GM19240 (cell line): ENCODE results near the gene TEKTIP1.
"Not testable (repeated sequence)": the region's sequence is repeated elsewhere in the genome, so short reads cannot be mapped to it uniquely, and the experiment has no call there.

Experiments
- DNase-seq: peaks from one replicate; pipeline ENCODE4 v3.0.0; 2011; ENCODE audit warnings: low spot score; ENCODE audit not compliant: insufficient read length

The TEKTIP1 gene

DNA sequence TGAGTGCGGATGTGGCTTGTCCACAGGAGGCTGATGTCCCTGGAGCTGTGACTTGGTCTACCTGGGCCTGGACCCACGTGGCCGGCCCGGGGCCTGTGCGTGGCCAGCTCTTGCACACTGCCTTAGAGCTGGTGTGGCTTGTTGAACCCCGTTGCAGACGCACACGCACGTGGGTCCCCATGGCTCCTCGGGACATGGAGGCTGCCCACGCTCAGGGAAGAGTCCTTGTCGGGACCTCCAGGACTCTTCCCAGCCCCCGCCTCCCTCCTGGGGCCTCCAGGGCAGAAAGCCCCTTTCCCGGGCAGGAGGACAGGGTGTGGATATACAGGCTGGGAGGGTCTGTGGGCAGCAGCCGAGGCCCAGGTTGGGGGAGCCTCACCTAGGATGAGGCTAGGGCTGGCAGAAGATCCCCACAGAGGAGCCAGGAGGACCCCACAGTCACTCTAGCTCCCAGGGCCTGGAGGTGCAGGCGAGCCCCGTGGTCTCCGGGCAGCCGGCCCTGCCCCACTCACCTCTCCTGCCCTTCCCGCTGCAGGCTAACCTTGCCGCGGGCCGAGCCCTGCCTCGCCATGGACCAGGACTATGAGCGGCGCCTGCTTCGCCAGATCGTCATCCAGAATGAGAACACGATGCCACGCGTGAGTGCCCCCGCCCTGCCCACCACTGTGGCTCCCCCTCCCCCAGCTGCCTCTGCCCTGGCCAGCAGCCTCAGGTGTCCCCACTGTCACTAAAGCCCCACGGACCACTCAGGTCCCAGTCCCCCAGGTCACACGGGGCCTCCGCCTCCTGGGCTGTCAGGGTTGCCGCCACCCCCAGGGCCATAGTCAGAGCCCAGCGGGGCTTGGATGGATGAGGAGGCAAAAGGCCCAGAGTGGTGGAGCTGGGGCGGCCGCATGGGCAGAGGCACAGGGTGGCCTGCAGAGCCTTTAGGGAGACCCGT lies 16.3 kb upstream of the TEKTIP1 start:
- DNase-seq: no peak

DNA sequence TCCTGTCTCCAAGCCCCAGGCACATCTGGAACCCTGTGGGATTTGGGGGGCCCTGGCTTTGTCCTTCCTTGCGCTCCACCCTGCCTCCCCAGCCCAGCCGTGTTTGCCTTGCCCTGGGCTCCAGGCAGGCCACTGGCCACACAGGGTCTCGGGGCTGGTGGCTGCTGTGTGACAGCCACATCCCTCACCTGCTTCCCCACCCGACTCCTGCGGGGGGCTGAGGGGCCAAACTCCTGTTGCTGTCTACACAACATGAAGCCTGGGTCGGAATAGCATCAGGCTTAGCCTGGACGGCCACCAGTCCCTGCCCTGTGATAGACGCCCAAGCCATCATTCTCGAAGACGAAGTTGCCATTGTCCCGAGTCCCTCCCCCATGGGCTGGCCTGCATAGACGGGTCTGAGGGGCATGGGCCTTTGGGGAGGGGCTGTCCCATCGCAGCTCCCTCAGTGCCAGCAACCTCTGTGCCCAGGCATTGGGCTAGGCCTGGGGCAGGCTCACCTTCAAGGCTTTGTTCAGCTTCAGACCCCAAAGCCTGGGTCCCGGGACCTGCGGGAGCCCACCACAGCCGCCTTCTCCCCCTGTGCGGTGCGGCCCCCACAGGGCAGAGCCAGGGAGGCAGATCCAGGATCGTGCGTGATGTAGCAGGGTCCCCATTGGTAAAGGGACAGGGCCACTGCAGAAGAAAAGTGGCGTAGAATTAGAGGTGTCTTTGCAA lies 15.5 kb upstream of the TEKTIP1 start:
- no peak for DNase-seq

DNA sequence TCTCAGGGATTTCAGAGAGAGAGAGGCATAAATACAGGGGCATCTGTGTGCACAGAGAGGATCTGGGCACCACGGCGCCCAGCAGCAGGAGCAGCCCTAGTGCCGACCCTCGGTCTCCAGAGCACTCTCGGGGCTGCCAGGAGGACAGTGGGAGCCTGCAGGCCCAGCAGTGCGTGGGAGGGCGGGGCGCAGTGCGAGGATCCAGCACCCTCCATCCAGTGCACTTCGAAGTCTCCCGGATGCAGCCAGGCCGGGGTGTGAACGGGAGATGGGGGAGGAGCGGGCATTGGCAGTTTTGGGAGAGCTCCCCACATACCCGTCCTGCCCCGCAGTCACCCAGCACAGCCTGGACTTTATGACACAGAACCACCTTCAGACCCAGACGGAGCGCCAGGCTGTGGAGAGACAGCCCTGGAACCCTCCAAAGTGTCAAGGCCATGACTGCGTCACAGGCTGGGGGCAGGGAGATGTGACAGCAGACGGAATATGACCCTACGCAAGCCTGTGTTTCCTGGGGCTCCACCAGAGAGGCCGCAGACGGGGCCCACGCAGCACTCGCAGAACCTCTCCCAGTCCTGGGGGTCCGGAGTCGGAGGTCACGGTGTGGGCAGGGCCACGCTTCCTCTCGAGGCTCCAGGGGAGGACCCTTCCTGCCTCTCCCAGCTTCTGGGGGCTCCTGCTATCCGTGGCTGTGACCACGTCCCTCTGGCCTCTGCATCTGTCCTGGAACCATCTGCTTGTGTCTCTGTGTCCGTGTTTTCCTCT lies 14.7 kb upstream of the TEKTIP1 start:
- DNase-seq: no peak

DNA sequence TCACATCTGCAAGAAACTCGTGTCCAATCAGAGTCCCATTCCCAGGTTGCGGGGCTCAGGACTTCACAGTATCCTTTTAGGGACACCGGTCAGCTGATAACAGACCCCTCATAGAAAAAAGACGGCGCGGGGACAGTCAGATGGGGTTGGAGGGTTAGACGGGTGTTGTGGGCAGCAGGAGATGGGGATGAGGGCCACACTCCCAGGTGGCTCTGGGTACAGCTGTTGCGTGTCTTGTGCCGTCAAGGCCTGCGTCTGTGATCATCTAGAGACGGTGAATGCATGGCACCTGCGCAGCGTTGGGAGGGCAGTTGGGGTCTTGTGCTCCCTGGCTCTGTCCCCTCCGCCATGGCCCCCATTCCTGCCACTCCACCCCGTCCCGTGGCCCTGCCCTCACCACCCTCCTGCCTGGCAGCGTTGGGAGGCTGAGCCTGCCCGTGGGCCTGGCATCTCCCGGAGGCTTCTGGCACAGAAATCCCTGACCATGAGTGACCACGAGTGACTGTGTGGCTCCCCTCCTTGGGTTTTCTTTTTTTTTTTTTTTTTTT lies 14.0 kb upstream of the TEKTIP1 start:
- no peak for DNase-seq

DNA sequence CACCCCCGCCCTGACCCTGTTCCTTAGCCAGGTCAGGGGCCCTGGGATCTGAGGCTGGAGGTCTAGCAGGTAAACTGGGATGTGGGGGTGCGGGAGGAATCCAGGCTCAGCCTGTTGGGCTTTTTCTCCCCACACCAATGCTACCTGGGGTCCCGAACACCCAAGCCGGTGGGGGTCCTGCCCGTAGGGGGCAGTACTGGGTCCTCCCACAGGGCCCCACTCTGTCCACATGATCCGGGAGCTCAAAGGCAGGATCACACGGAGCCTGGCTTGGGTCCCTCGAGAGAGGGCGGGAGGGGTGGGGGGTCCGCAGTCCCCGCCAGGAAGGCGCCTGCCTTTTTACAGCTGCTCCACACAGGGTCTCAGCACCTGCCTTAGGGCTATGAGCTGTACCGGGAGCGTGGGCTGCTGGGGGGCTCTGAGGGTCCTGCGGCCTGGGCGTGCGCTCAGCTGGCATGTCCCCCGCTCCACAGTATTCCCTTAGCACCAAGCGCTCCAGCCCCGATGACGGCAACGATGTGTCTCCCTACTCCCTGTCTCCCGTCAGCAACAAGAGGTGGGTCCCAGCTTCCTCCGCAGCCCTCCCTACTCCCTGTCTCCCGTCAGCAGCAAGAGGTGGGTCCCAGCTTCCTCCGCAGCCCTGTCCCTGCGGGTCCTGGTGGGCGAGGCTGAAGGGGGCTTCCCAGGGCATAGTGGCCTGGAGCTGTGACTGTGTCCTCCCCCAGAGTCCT lies 12.3 kb upstream of the TEKTIP1 start:
- no peak for DNase-seq

DNA sequence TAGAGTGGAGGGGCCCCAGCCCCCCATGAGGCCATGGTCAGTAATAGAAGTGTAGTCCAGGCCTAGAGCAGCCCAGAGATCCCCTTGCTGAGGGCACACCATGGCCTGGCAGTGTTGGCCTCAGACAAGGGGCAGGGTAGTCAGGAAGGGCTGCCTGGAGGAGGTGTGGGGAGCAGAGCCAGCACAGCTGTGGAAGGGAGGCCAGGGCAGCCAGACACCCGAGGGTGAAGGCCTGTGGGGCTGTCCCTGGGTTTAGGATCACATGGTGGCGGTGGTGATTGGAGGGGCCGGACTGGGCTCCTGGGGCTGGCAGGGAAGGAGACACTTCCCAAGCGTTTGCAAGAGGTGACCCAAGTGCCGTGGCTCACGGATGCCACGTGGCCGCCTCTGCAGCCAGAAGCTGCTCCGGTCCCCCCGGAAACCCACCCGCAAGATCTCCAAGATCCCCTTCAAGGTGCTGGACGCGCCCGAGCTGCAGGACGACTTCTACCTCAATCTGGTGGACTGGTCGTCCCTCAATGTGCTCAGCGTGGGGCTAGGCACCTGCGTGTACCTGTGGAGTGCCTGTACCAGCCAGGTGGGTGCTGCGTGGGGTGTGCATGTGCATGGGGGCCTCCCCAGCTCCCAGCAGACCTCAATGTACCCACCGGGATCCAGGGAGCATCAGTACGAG lies 11.6 kb upstream of the TEKTIP1 start:
- DNase-seq: no peak

DNA sequence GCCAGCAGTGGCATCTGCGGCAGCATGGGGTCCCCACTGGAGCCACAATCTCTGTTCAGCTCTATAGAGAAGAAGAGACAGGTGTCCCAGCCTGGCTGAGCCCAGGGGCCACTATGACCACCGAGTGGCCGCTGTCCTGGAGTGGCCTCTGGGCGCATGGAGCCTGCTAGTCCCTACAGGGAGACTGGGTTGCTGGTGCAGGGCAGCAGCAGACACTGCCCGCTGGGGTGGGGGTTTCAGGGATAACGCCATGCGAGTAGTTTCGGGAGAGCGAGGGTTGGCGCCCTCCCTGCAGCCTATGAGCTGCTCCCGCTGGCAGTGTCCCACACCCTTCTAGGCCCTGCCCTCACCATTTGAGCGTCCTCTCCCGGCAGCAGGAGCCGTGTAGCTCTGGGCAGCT lies 10.9 kb upstream of the TEKTIP1 start:
- no peak for DNase-seq

DNA sequence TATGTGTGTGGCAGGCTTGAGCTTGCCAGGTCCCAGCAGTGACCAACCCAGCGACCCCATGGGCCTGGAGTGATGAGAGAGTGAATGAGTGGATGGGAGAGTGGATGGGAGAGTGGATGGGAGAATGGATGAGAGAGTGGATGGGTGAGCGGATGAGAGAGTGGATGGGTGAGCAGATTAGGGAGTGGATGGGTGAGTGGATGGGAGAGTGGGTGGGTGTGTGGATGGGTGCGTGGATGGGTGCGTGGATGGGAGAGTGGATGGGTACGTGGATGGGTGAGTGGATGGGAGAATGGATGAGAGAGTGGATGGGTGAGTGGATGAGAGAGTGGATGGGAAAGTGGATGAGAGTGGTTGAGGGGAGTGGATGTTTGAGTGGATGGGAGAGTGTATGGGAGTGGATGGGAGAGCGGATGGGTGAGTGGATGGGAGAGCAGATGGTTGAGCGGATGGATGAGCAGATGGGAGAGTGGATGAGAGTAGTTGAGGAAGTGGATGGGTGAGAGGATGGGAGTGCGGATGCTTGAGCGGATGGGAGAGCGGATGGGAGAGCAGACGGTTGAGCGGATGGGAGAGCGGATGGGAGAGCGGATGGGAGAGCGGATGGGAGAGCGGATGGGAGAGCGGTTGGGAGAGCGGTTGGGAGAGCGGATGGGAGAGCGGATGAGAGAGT lies 10.3 kb upstream of the TEKTIP1 start:
- no peak for DNase-seq

DNA sequence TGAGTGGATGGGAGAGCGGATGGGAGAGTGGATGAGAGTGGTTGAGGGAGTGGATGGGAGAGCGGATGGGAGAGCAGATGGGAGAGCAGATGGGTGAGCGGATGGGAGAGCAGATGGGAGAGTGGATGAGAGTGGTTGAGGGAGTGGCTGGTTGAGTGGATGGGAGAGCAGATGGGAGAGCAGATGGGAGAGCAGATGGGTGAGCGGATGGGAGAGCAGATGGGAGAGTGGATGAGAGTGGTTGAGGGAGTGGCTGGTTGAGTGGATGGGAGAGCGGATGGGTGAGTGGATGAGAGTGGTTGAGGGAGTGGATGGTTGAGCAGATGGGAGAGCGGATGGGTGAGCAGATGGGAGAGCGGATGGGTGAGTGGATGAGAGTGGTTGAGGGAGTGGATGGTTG lies 9.7 kb upstream of the TEKTIP1 start:
- not testable (repeated sequence) for DNase-seq

DNA sequence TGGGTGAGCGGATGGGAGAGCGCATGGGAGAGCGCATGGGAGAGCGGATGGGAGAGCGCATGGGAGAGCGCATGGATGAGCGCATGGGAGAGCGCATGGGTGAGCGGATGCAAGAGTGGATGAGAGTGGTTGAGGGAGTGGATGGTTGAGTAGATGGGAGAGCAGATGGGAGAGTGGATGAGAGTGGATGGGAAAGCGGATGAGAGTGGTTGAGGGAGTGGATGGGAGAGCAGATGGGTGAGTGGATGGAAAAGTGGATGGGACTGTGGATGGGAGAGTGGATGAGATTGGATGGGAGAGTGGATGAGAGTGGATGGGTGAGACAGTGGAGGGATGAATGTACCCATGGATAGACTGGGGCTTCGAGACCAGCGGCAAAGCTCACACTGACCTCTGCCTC lies 8.6 kb upstream of the TEKTIP1 start:
- no peak for DNase-seq

DNA sequence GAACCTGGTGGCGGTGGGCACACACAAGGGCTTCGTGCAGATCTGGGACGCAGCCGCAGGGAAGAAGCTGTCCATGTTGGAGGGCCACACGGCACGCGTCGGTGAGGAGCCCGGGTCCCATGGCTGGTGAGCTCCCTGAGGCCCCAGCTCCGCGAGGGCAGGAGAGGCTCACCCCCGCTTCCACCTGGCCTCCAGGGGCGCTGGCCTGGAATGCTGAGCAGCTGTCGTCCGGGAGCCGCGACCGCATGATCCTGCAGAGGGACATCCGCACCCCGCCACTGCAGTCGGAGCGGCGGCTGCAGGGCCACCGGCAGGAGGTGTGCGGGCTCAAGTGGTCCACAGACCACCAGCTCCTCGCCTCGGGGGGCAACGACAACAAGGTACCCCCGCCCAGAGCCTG lies 7.3 kb upstream of the TEKTIP1 start:
- no peak for DNase-seq

DNA sequence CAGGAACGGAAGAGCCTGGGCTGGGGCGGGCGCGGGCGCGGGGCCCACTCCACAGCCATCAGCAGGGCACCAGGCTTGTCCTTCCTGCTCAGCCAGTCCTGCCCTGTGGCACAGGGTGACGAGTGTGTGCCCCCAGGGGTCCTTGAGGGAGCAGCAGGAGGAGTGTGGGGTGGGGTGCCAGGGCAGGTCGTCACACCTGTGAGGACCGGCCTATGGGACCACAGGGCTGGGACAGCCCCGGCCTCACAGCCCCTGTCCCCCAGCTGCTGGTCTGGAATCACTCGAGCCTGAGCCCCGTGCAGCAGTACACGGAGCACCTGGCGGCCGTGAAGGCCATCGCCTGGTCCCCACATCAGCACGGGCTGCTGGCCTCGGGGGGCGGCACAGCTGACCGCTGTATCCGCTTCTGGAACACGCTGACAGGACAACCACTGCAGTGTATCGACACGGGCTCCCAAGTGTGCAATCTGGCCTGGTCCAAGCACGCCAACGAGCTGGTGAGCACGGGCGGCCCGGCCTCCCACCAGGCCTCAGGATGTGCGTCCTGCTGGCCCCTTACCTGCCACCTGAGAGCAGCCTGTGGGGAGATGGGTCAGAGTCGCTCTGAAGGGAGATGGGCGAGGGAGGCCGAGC lies 6.7 kb upstream of the TEKTIP1 start:
- no peak for DNase-seq

DNA sequence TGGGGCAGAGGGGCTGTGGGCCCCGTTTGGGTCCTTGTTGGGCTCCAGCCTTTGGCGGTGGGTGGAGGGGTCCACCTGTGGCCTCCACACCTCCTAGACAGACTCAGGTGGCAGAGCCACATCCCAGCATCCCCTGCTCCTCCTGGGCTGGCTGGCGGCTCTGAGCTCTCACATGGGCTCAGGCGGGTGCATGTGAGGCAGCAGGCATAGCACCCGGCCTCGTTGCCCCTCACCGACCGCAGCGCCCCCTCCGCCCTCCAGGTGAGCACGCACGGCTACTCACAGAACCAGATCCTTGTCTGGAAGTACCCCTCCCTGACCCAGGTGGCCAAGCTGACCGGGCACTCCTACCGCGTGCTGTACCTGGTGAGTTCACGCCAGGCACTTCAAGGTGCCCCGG lies 5.9 kb upstream of the TEKTIP1 start:
- no peak for DNase-seq

DNA sequence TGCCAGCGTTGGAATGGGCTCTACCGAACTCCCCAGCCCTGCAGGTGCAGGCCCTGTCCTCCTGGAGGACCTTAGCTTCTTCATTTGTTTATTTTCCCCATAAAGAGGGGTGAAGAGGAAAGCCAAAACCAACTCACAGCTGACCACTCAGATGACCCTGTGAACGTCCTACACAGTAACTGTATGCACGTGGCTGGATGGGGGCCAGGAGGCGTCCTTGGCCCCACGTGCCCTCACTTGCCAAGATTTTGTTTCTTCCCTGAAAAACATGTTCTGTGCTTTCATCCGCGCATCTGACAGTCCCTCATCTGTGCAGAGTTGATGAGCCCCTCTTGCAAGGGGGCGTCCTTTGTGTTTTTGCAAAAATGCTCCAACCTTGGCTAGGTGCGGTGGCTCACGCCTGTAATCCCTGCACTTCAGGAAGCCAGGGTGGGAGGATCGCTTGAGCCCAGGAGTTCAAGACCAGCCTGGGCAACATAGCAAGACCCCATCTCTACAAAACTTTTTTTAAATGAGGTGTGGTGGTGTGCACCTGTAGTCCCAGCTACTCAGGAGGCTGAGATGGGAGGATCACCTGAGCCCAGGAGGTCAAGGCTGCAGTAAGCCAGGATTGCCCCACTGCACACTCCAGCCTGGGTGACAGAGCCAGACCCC lies 5.3 kb upstream of the TEKTIP1 start:
- no peak for DNase-seq

DNA sequence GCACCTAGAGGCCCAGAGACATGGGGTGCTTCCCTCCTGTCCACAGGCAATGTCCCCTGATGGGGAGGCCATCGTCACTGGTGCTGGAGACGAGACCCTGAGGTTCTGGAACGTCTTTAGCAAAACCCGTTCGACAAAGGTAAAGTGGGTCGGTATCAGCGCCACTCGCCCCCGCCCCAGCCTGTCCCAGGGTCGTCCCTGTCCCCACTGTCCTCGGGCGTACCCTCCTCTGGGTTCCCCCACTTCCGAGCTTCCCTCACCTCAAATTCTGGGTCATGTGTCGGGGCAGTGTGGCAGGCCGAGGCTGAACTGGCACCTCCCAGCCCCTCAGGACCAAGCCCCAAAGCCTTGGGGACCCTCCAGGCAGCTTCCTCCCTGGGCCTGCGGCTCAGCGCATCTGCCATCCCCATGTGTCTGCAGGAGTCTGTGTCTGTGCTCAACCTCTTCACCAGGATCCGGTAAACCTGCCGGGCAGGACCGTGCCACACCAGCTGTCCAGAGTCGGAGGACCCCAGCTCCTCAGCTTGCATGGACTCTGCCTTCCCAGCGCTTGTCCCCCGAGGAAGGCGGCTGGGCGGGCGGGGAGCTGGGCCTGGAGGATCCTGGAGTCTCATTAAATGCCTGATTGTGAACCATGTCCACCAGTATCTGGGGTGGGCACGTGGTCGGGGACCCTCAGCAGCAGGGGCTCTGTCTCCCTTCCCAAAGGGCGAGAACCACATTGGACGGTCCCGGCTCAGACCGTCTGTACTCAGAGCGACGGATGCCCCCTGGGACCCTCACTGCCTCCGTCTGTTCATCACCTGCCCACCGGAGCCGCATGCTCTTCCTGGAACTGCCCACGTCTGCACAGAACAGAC lies 4.4 kb upstream of the TEKTIP1 start:
- DNase-seq: no peak

DNA sequence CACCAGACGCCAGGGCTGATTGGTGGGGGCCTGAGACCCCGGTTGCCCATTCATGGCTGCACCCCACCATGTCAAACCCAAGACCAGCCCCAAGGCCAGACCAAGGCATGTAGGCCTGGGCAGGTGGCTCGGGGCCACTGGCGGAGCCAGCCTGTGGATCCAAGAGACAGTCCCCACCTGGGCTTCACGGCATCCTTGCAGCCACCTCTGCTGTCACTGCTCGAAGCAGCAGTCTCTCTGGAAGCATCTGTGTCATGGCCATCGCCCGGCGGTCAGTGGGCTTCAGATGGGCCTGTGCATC lies 3.8 kb upstream of the TEKTIP1 start:
- DNase-seq: no peak

DNA sequence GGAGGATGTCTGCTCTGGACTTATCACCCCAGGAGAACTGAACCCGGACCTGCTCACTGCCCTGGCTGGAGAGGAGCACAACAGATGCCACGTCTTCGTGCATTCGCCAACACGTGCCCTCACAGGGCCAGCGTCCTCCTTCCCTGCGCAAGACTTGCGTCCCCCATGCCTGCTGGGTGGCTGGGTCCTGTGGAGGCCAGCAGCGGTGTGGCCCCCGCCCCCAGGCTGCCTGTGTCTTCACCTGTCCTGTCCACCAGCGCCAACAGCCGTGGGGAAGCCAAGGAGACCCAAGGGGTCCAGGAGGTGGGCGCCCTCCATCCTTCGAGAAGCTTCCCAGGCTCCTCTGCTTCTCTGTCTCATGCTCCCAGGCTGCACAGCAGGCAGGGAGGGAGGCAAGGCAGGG lies 3.4 kb upstream of the TEKTIP1 start:
- DNase-seq: no peak

DNA sequence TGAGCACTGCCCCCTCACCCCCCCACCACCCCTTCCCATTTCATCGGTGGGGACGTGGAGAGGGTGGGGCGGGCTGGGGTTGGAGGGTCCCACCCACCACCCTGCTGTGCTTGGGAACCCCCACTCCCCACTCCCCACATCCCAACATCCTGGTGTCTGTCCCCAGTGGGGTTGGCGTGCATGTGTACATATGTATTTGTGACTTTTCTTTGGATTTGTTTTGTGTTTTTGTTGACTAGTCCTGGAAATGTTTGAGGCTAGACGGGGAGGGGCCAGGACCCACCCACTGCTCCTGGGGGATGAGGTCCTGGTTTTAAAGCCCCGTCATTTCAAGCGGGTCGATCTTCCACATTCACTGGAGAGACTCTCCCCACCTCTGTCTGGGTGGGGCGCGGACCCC lies 3.0 kb upstream of the TEKTIP1 start:
- no peak for DNase-seq
